ENCODE results near the gene IGF2. TPM values are rescaled to one million over a fixed set of nuclear protein-coding genes. Genes with fewer than 3 reads are reported as not detected.

Gene IGF2
- polyA plus RNA-seq, 1 donor from 2014 or later: not detected

DNA sequence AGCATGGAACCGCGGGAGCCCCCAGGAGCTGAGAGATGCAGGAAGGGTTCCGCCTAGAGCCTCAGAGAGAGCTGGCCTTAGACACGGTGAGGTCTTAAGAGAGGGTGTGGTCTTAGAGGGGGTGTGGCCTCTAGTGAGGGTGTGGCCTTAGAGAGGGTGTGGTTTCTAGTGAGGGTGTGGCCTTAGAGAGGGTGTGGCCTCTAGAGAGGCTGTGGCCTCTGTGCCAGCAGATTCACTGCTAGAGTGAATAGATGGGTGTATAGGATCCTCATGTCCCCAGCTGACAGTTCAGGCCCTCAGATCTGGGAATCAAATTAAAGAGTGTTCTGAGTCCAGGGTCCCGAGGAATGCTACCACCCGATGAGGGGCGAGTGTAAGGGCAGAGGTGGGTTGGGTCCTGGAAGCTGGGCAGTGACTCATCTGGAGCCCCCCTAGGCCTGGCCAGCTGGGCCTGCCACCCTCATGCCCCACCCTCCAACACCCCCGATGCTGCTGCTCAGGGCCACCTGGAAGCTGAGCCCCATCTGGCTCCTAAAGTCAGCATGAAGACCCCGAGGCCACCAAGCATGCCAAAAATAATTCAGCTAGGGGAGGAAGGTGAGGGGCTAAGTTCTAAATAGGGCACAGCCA is 49.5 kb downstream of the IGF2 start:
- Histone ChIP-seq H3K4me3 (ENCODE audit: low read length) (no peak overlapping the region), H4K20me1 (ENCODE audit: insufficient read depth) (no peaks in the 10 kb centered on the region), H2AFZ (ENCODE audit: low read depth, low read length) (no peak overlapping the region), H3K4me2 (ENCODE audit: low read length) (no peak overlapping the region), H3K9me2 (ENCODE audit: insufficient read depth, low read length) (no peaks in the 10 kb centered on the region), H3K36me3 (ENCODE audit: insufficient read depth, low read length) (no peaks in the 10 kb centered on the region), H3F3A (ENCODE audit: insufficient read depth, low read length, poor library complexity, severe bottlenecking) (no peaks in the 10 kb centered on the region), H3K27ac (ENCODE audit: low read length) (no peak overlapping the region), H3K27me3 (ENCODE audit: insufficient read depth, low read depth, low read length) (no peaks in the 10 kb centered on the region), H3K9me3 (ENCODE audit: low read length) (no peaks in the 10 kb centered on the region), H3K79me2 (replicated peaks; ENCODE audit: insufficient read depth, low read length) (no peaks in the 10 kb centered on the region), H3K9ac (ENCODE audit: low read length) (no peak overlapping the region)
- no peak for TF ChIP-seq RAD21 (conservative IDR thresholded peaks at IDR 0.05)
- TF ChIP-seq EZH2 (IDR thresholded peaks at IDR 0.05; ENCODE audit: borderline replicate concordance, insufficient read depth, low read length, poor library complexity, severe bottlenecking): no peak
- no peak for TF ChIP-seq POLR2AphosphoS5 (IDR thresholded peaks at IDR 0.05)
- TF ChIP-seq EP300 (conservative IDR thresholded peaks at IDR 0.05; ENCODE audit: poor library complexity, severe bottlenecking): no peak
- TF ChIP-seq, protein P1, sequence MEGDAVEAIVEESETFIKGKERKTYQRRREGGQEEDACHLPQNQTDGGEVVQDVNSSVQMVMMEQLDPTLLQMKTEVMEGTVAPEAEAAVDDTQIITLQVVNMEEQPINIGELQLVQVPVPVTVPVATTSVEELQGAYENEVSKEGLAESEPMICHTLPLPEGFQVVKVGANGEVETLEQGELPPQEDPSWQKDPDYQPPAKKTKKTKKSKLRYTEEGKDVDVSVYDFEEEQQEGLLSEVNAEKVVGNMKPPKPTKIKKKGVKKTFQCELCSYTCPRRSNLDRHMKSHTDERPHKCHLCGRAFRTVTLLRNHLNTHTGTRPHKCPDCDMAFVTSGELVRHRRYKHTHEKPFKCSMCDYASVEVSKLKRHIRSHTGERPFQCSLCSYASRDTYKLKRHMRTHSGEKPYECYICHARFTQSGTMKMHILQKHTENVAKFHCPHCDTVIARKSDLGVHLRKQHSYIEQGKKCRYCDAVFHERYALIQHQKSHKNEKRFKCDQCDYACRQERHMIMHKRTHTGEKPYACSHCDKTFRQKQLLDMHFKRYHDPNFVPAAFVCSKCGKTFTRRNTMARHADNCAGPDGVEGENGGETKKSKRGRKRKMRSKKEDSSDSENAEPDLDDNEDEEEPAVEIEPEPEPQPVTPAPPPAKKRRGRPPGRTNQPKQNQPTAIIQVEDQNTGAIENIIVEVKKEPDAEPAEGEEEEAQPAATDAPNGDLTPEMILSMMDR (IDR thresholded peaks at IDR 0.05; ENCODE audit: poor library complexity, severe bottlenecking): no peak
- TF ChIP-seq MXI1 (conservative IDR thresholded peaks at IDR 0.05; ENCODE audit: poor library complexity, severe bottlenecking): no peak
- no peak for TF ChIP-seq TAF1 (IDR thresholded peaks at IDR 0.05; ENCODE audit: low read depth)
- no peak for TF ChIP-seq SMC3 (conservative IDR thresholded peaks at IDR 0.05; ENCODE audit: poor library complexity)
- TF ChIP-seq, protein P2, sequence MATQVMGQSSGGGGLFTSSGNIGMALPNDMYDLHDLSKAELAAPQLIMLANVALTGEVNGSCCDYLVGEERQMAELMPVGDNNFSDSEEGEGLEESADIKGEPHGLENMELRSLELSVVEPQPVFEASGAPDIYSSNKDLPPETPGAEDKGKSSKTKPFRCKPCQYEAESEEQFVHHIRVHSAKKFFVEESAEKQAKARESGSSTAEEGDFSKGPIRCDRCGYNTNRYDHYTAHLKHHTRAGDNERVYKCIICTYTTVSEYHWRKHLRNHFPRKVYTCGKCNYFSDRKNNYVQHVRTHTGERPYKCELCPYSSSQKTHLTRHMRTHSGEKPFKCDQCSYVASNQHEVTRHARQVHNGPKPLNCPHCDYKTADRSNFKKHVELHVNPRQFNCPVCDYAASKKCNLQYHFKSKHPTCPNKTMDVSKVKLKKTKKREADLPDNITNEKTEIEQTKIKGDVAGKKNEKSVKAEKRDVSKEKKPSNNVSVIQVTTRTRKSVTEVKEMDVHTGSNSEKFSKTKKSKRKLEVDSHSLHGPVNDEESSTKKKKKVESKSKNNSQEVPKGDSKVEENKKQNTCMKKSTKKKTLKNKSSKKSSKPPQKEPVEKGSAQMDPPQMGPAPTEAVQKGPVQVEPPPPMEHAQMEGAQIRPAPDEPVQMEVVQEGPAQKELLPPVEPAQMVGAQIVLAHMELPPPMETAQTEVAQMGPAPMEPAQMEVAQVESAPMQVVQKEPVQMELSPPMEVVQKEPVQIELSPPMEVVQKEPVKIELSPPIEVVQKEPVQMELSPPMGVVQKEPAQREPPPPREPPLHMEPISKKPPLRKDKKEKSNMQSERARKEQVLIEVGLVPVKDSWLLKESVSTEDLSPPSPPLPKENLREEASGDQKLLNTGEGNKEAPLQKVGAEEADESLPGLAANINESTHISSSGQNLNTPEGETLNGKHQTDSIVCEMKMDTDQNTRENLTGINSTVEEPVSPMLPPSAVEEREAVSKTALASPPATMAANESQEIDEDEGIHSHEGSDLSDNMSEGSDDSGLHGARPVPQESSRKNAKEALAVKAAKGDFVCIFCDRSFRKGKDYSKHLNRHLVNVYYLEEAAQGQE (IDR thresholded peaks at IDR 0.05; ENCODE audit: borderline replicate concordance): no peak

DNA sequence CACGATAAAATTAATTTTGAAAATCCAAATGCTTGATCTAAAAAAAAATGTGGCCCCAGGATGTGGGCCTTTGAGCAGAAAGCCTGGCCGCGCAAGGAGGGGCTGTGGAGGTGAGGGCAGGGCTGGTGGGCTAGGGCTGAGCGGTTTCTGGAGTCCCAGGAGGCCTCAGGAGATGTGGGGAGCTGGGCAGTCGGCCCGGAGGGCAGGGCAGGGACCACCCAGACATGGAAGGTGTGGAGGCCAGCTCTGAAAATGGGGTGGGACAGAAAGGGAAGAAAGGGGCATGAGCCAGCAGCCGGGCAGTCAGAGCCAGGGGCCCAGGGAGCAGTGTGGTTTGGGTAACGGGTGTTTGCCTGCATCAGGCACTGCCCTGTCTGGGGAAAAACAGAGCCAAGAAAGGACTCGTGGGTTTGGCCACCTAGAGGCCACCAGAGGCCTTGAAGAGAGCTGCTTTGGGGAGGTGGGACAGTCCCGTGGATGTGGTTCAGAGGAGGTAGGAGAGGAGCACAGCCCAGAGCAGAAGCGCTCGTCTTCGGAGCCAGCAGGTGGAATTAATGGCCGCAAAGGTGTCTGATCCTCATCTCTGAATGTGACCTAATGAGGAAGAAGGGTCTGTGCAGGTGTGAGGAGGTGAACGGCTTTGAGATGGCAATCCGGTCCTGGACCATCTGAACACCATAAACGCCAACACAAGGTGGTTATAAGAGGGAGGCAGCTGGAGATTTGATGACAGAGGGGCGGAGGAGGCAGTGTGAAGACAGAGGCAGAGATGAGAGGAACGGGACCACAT is 50.2 kb downstream of the IGF2 start:
- no peak overlapping the region for H2AFZ ChIP-seq (ENCODE audit: low read depth, low read length)
- H3K4me3 ChIP-seq (ENCODE audit: low read length): no peak overlapping the region
- no peaks in the 10 kb centered on the region for H3K27me3 ChIP-seq (ENCODE audit: insufficient read depth, low read depth, low read length)
- no peaks in the 10 kb centered on the region for H3F3A ChIP-seq (ENCODE audit: insufficient read depth, low read length, poor library complexity, severe bottlenecking)
- TF ChIP-seq RAD21 (conservative IDR thresholded peaks at IDR 0.05): no peak
- TF ChIP-seq, protein P1 (IDR thresholded peaks at IDR 0.05; ENCODE audit: poor library complexity, severe bottlenecking): no peak
- no peaks in the 10 kb centered on the region for H3K36me3 ChIP-seq (ENCODE audit: insufficient read depth, low read length)
- H3K27ac ChIP-seq (ENCODE audit: low read length): no peak overlapping the region
- H3K79me2 ChIP-seq (replicated peaks; ENCODE audit: insufficient read depth, low read length): no peaks in the 10 kb centered on the region
- H3K4me2 ChIP-seq (ENCODE audit: low read length): no peak overlapping the region
- no peaks in the 10 kb centered on the region for H3K9me3 ChIP-seq (ENCODE audit: low read length)
- H4K20me1 ChIP-seq (ENCODE audit: insufficient read depth): no peaks in the 10 kb centered on the region
- no peak overlapping the region for H3K9ac ChIP-seq (ENCODE audit: low read length)
- H3K9me2 ChIP-seq (ENCODE audit: insufficient read depth, low read length): no peaks in the 10 kb centered on the region
